Progenitor cell of endocrine pancreas (in vitro differentiated cells): Measurements from ENCODE around the gene WAS. TPM values are rescaled to one million over a fixed set of nuclear protein-coding genes. Genes with fewer than 3 reads are reported as not detected.

Source experiments
- DNase-seq: peaks from one replicate; pipeline ENCODE4 v3.0.0; 2021; ENCODE audit warnings: low spot score; ENCODE audit not compliant: unreplicated experiment
- H3K27ac Mint-ChIP-seq: 2 replicates; pipeline ENCODE4 v1.8.0; 2021; ENCODE audit warnings: mild to moderate bottlenecking, moderate library complexity, mixed read lengths
- H3K27me3 Mint-ChIP-seq: 2 replicates; pipeline ENCODE4 v1.8.0; 2021; ENCODE audit warnings: mixed read lengths
- H3K36me3 Mint-ChIP-seq: 2 replicates; pipeline ENCODE4 v1.8.0; 2022; ENCODE audit warnings: mixed read lengths; ENCODE audit not compliant: insufficient read depth
- H3K4me1 Mint-ChIP-seq: 2 replicates; pipeline ENCODE4 v1.8.0; 2021; ENCODE audit warnings: low read depth, mixed read lengths
- H3K4me3 Mint-ChIP-seq: 2 replicates; pipeline ENCODE4 v1.8.0; 2021; ENCODE audit warnings: low read depth, mild to moderate bottlenecking, moderate library complexity, mixed read lengths
- H3K9me3 Mint-ChIP-seq: 2 replicates; pipeline ENCODE4 v1.8.0; 2021; ENCODE audit warnings: low read depth, mixed read lengths
- total RNA-seq: library from RNA; stranded (reverse); gene quantifications from 2 replicates; pipeline ENCODE4 v1.2.1, GENCODE V29; 2021
- TF ChIP-seq, protein P1 (sequence below): fragments of 200-600 bp; sonication (generic); IDR thresholded peaks from one replicate; pipeline ENCODE4 v1.5.0; 2021; ENCODE audit warnings: antibody characterized with exemption, mild to moderate bottlenecking; ENCODE audit not compliant: unreplicated experiment

The WAS gene
- total RNA-seq, 1 donor from 2014 or later, result 1.2 TPM

DNA sequence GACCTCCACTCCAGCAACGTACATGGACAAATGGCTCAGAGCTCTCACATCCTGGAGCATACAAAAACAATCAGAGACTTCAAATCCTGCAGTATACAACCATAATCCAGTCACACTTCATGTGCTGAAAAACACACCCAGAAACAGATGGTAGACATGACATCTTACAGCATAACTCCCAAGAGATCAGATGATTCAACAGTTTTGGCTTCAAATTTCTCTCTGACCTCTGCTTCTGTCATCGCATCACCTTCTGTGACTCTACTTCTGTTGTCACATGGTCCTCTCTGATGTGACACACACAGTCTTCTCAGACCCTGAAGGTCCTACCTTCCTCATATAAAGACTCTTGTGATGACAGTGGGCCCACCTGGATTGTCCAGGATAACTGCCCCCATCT, 31.5 kb downstream of the WAS start:
- TF ChIP-seq, protein P1, sequence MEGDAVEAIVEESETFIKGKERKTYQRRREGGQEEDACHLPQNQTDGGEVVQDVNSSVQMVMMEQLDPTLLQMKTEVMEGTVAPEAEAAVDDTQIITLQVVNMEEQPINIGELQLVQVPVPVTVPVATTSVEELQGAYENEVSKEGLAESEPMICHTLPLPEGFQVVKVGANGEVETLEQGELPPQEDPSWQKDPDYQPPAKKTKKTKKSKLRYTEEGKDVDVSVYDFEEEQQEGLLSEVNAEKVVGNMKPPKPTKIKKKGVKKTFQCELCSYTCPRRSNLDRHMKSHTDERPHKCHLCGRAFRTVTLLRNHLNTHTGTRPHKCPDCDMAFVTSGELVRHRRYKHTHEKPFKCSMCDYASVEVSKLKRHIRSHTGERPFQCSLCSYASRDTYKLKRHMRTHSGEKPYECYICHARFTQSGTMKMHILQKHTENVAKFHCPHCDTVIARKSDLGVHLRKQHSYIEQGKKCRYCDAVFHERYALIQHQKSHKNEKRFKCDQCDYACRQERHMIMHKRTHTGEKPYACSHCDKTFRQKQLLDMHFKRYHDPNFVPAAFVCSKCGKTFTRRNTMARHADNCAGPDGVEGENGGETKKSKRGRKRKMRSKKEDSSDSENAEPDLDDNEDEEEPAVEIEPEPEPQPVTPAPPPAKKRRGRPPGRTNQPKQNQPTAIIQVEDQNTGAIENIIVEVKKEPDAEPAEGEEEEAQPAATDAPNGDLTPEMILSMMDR, result no peak
- Mint-ChIP-seq H3K4me3 (no peak overlapping the region), H3K27ac (no peak overlapping the region), H3K4me1 (peaks cover 28% of the 10 kb centered on the region), H3K36me3 (peaks cover 3% of the 10 kb centered on the region), H3K27me3 (peaks cover 66% of the 10 kb centered on the region), H3K9me3 (peaks cover 33% of the 10 kb centered on the region)
- DNase-seq, result no peak

GRCh38 chrX:48715876-48716502, 32.4 kb downstream of the WAS start:
- H3K4me3 Mint-ChIP-seq, result no peak overlapping the region

GRCh38 chrX:48719958-48720357, 36.4 kb downstream of the WAS start:
- H3K36me3 Mint-ChIP-seq, result no peaks in the 10 kb centered on the region
- H3K27me3 Mint-ChIP-seq, result peaks cover 18% of the 10 kb centered on the region
- H3K9me3 Mint-ChIP-seq, result peaks cover 18% of the 10 kb centered on the region
- no peak overlapping the region for H3K27ac Mint-ChIP-seq
- no peak for DNase-seq
- no peaks in the 10 kb centered on the region for H3K4me1 Mint-ChIP-seq
- H3K4me3 Mint-ChIP-seq, result no peak overlapping the region
- TF ChIP-seq, protein P1, result no peak

More at GRCh38 chrX:48715876-48716502, 32.4 kb downstream of the WAS start:
- Mint-ChIP-seq H3K36me3 (no peaks in the 10 kb centered on the region), H3K27ac (no peak overlapping the region), H3K27me3 (peaks cover 58% of the 10 kb centered on the region), H3K4me1 (peaks cover 24% of the 10 kb centered on the region), H3K9me3 (peaks cover 28% of the 10 kb centered on the region)
- TF ChIP-seq, protein P1, result no peak
- DNase-seq, result no peak

- no peaks in the 10 kb centered on the region for H3K36me3 Mint-ChIP-seq
- peaks cover 18% of the 10 kb centered on the region for H3K9me3 Mint-ChIP-seq
- DNase-seq, result no peak
- H3K4me3 Mint-ChIP-seq, result no peak overlapping the region
- H3K4me1 Mint-ChIP-seq, result no peaks in the 10 kb centered on the region
- H3K27me3 Mint-ChIP-seq, result peaks cover 11% of the 10 kb centered on the region
- no peak overlapping the region for H3K27ac Mint-ChIP-seq
- TF ChIP-seq, protein P1, result no peak
These were observed 37.1 kb downstream of the WAS start for GRCh38 chrX:48720577-48721250.

- Mint-ChIP-seq H3K27me3 (peaks cover 5% of the 10 kb centered on the region), H3K27ac (no peak overlapping the region), H3K4me1 (no peaks in the 10 kb centered on the region), H3K36me3 (no peaks in the 10 kb centered on the region), H3K9me3 (peaks cover 18% of the 10 kb centered on the region), H3K4me3 (no peak overlapping the region)
- no peak for DNase-seq
- TF ChIP-seq, protein P1, result no peak
These were observed 38.3 kb downstream of the WAS start for GRCh38 chrX:48721916-48722315.
